HL-60 (cell line): ENCODE data around the gene SLC35A5.

Source experiments
- GABPA ChIP-seq: IDR thresholded peaks from 2 replicates; pipeline ENCODE4 v1.6.1; 2012; ENCODE audit warnings: low read depth
- POLR2AphosphoS5 ChIP-seq: IDR thresholded peaks from 2 replicates; pipeline ENCODE4 v1.6.1; 2012; ENCODE audit warnings: low read depth
- TF ChIP-seq, protein P1 (sequence below): IDR thresholded peaks from one replicate; pipeline ENCODE4 v1.5.1; 2011; ENCODE audit warnings: low read length, control low read depth, inconsistent platforms; ENCODE audit not compliant: insufficient read depth
- TF ChIP-seq, protein P2 (sequence below): IDR thresholded peaks from 2 replicates; pipeline ENCODE4 v1.6.1; 2012; ENCODE audit warnings: low read depth; ENCODE audit not compliant: insufficient replicate concordance

DNA sequence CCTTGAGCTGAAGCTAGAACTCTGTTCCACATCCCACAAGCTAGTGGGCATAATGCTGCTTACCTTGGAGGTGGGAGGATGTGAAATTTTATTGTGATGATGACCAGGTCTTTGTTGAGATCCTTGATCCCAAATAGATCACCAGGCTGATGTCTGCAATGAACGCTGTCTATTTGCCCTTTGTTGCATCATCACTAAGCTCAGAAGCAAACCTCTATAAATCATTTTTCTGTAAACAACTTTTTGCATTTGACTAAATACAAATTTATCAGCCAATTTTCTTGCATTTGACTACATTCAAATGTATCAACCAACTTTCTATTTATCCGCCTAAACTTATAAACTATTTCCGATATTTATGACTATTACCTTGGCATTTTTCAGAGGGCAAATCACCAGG is 69.4 kb downstream of the SLC35A5 start:
- TF ChIP-seq, protein P1, sequence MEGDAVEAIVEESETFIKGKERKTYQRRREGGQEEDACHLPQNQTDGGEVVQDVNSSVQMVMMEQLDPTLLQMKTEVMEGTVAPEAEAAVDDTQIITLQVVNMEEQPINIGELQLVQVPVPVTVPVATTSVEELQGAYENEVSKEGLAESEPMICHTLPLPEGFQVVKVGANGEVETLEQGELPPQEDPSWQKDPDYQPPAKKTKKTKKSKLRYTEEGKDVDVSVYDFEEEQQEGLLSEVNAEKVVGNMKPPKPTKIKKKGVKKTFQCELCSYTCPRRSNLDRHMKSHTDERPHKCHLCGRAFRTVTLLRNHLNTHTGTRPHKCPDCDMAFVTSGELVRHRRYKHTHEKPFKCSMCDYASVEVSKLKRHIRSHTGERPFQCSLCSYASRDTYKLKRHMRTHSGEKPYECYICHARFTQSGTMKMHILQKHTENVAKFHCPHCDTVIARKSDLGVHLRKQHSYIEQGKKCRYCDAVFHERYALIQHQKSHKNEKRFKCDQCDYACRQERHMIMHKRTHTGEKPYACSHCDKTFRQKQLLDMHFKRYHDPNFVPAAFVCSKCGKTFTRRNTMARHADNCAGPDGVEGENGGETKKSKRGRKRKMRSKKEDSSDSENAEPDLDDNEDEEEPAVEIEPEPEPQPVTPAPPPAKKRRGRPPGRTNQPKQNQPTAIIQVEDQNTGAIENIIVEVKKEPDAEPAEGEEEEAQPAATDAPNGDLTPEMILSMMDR, result no peak
- no peak for TF ChIP-seq POLR2AphosphoS5
- TF ChIP-seq, protein P2, sequence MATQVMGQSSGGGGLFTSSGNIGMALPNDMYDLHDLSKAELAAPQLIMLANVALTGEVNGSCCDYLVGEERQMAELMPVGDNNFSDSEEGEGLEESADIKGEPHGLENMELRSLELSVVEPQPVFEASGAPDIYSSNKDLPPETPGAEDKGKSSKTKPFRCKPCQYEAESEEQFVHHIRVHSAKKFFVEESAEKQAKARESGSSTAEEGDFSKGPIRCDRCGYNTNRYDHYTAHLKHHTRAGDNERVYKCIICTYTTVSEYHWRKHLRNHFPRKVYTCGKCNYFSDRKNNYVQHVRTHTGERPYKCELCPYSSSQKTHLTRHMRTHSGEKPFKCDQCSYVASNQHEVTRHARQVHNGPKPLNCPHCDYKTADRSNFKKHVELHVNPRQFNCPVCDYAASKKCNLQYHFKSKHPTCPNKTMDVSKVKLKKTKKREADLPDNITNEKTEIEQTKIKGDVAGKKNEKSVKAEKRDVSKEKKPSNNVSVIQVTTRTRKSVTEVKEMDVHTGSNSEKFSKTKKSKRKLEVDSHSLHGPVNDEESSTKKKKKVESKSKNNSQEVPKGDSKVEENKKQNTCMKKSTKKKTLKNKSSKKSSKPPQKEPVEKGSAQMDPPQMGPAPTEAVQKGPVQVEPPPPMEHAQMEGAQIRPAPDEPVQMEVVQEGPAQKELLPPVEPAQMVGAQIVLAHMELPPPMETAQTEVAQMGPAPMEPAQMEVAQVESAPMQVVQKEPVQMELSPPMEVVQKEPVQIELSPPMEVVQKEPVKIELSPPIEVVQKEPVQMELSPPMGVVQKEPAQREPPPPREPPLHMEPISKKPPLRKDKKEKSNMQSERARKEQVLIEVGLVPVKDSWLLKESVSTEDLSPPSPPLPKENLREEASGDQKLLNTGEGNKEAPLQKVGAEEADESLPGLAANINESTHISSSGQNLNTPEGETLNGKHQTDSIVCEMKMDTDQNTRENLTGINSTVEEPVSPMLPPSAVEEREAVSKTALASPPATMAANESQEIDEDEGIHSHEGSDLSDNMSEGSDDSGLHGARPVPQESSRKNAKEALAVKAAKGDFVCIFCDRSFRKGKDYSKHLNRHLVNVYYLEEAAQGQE, result no peak
- no peak for TF ChIP-seq GABPA
